COR-L47 (cell line): Measurements from ENCODE around the gene MAP3K14.
A peak's percentile ranks its signal among the peaks of the same experiment; 100 is the strongest.

Source experiments
- DNase-seq: peaks from one replicate; lab custom pipeline; 2025; lab: John Stamatoyannopoulos, UW

The MAP3K14 gene

GRCh38 chr17:45338996-45339535 lies 22.2 kb upstream of the MAP3K14 start:
- DNase-seq = no peak

- DNase-seq = no peak
Observed at GRCh38 chr17:45338023-45338781, 21.4 kb upstream of the MAP3K14 start.

GRCh38 chr17:45336390-45337182 lies 19.8 kb upstream of the MAP3K14 start:
- no peak for DNase-seq

- DNase-seq = no peak
Observed at GRCh38 chr17:45335721-45336120, 18.9 kb upstream of the MAP3K14 start.

GRCh38 chr17:45334701-45335677 lies 18.2 kb upstream of the MAP3K14 start:
- peak; percentile 43 for DNase-seq

- peak; percentile 81 for DNase-seq
Observed at GRCh38 chr17:45334231-45334630, 17.4 kb upstream of the MAP3K14 start.

- DNase-seq = no peak
Observed at GRCh38 chr17:45333702-45334092, 16.9 kb upstream of the MAP3K14 start.

- no peak for DNase-seq
Observed at GRCh38 chr17:45332989-45333701, 16.3 kb upstream of the MAP3K14 start.

- DNase-seq = no peak
Observed at GRCh38 chr17:45332505-45332904, 15.7 kb upstream of the MAP3K14 start.

GRCh38 chr17:45326626-45327025 lies 9.8 kb upstream of the MAP3K14 start:
- DNase-seq = no peak

- no peak for DNase-seq
Observed at GRCh38 chr17:45325810-45326209, 9.0 kb upstream of the MAP3K14 start.

- no peak for DNase-seq
Observed at GRCh38 chr17:45324336-45324735, 7.5 kb upstream of the MAP3K14 start.

- no peak for DNase-seq
Observed at GRCh38 chr17:45322168-45322567, 5.3 kb upstream of the MAP3K14 start.

- DNase-seq = no peak
Observed at GRCh38 chr17:45320931-45321461, 4.2 kb upstream of the MAP3K14 start.

GRCh38 chr17:45320349-45320930 lies 3.6 kb upstream of the MAP3K14 start:
- no peak for DNase-seq

GRCh38 chr17:45319239-45319703 lies 2.5 kb upstream of the MAP3K14 start:
- no peak for DNase-seq

GRCh38 chr17:45318561-45319230 lies 1.9 kb upstream of the MAP3K14 start:
- DNase-seq = no peak

- DNase-seq = peak; percentile 100
Observed at GRCh38 chr17:45317111-45317928, 500 bp upstream of the MAP3K14 start.
